Neural progenitor cell (in vitro differentiated cells): ENCODE data around the gene SYNDIG1.

Source experiments
- EZH2 ChIP-seq: fragments of 200-600 bp; sonication (generic); IDR thresholded peaks from 2 replicates; pipeline ENCODE4 v1.6.1; 2017; ENCODE audit warnings: antibody characterized with exemption, mild to moderate bottlenecking, moderate library complexity
- TF ChIP-seq, protein P1 (sequence below): fragments of 200-600 bp; sonication (generic); IDR thresholded peaks from 2 replicates; pipeline ENCODE4 v1.5.1; 2017; ENCODE audit warnings: antibody characterized with exemption, mild to moderate bottlenecking

DNA sequence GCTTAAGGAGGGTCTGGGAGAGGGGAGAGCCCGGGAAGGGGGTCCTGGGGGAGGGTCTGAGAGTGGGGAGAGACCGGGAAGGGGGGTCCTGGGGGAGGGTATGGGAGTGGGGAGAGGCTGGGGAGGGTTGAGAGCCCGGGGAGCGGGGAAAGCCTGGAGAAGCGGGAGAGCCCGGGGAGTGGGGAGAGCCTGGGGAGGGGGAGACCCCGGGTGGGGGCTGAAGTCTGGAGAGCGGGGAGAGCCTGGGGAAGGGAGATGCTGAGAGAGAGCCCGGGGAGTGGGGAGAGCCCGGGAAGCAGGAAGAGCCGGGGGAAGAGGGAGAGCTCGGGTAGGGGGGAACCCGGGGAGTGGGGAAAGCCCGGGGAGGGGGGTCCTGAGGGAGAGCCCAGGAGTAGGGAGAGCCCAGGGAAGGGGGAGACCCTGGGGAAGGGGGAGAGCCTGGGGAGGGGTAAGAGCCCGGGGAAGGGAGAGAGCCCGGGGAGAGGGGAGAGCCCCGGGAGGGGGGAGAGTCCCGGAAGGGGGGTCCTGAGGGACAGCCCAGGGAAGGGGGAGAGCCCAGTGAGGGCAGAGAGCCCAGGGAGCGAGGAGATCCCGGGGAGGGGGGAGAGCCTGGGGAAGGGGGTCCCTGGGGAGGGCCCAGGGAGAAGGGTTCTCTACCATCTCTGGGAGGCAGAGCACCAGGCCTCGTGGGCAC, 148.5 kb downstream of the SYNDIG1 start:
- no peak for TF ChIP-seq EZH2
- TF ChIP-seq, protein P1, sequence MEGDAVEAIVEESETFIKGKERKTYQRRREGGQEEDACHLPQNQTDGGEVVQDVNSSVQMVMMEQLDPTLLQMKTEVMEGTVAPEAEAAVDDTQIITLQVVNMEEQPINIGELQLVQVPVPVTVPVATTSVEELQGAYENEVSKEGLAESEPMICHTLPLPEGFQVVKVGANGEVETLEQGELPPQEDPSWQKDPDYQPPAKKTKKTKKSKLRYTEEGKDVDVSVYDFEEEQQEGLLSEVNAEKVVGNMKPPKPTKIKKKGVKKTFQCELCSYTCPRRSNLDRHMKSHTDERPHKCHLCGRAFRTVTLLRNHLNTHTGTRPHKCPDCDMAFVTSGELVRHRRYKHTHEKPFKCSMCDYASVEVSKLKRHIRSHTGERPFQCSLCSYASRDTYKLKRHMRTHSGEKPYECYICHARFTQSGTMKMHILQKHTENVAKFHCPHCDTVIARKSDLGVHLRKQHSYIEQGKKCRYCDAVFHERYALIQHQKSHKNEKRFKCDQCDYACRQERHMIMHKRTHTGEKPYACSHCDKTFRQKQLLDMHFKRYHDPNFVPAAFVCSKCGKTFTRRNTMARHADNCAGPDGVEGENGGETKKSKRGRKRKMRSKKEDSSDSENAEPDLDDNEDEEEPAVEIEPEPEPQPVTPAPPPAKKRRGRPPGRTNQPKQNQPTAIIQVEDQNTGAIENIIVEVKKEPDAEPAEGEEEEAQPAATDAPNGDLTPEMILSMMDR, result no peak
